ENCODE results near the gene MORN1. TPM values are rescaled to one million over a fixed set of nuclear protein-coding genes. Genes with fewer than 3 reads are reported as not detected.

MORN1 gene
- total RNA-seq, 4 donors from 2014 or later, result 5.7 to 9.7 (median 7.1) TPM

- H3K4me3 ChIP-seq (ENCODE audit: low read depth, poor library complexity, severe bottlenecking), result no peak overlapping the region
- 83 to 86% methylated on average over 22 to 23 of the region's 24 CpGs for WGBS, 2 donors
- intact Hi-C loops (cut with DNase I; ENCODE audit: low total_unique reads), result no loop called here
- no peak for DNase-seq (ENCODE audit: low spot score in 2 of 2)
- no peak for TF ChIP-seq POLR2A (IDR thresholded peaks at IDR 0.05)
- TF ChIP-seq CTCF (IDR thresholded peaks at IDR 0.05), result no peak
Measured at GRCh38 chr1:2274231-2274928, 117.0 kb downstream of the MORN1 start.

- no peak overlapping the region for H3K4me3 ChIP-seq (ENCODE audit: low read depth, poor library complexity, severe bottlenecking)
- DNase-seq (ENCODE audit: low spot score in 2 of 2), result no peak
- no peak for TF ChIP-seq POLR2A (IDR thresholded peaks at IDR 0.05)
- no peak for TF ChIP-seq CTCF (IDR thresholded peaks at IDR 0.05)
- WGBS, 2 donors, result 73 to 79% methylated on average over 24 to 25 of the region's 29 CpGs
- intact Hi-C loops (cut with DNase I; ENCODE audit: low total_unique reads), result no loop called here
Measured at GRCh38 chr1:2273401-2274090, 117.8 kb downstream of the MORN1 start.

- intact Hi-C loops (cut with DNase I; ENCODE audit: low total_unique reads), result no loop called here
- WGBS, 2 donors, result 52 to 67% methylated on average over 28 of the region's 28 CpGs
- no peak for TF ChIP-seq CTCF (IDR thresholded peaks at IDR 0.05)
- TF ChIP-seq POLR2A (IDR thresholded peaks at IDR 0.05), result no peak
- H3K4me3 ChIP-seq (ENCODE audit: low read depth, poor library complexity, severe bottlenecking), result no peak overlapping the region
- DNase-seq (ENCODE audit: low spot score in 2 of 2), result no peak
Measured at GRCh38 chr1:2272686-2273400, 118.5 kb downstream of the MORN1 start.

- WGBS, 2 donors, result 52 to 58% methylated on average over 22 to 23 of the region's 23 CpGs
- intact Hi-C loops (cut with DNase I; ENCODE audit: low total_unique reads), result no loop called here
- H3K4me3 ChIP-seq (ENCODE audit: low read depth, poor library complexity, severe bottlenecking), result no peak overlapping the region
- DNase-seq (ENCODE audit: low spot score in 2 of 2), result no peak
- TF ChIP-seq CTCF (IDR thresholded peaks at IDR 0.05), result no peak
- no peak for TF ChIP-seq POLR2A (IDR thresholded peaks at IDR 0.05)
Measured at GRCh38 chr1:2271841-2272655, 119.3 kb downstream of the MORN1 start.

Other genes with a start within 250 kb of the MORN1 start
- 10 to 100 TPM; 29.8 to 48.0 (median 45.6) TPM for gene FAAP20, start 196.8 kb downstream of the MORN1 start, total RNA-seq
- 10 to 100 TPM; 67.3 to 80.8 (median 75.4) TPM for gene SKI, start 163.2 kb downstream of the MORN1 start, total RNA-seq
- 100 to 1,000 TPM in 1 of 4 donors, 10 to 100 TPM in 3; 67.4 to 114 (median 70.7) TPM for gene RER1, start 287 bp upstream of the MORN1 start, total RNA-seq
- gene PEX10, start 21.0 kb upstream of the MORN1 start, total RNA-seq, result 10 to 100 TPM; 18.3 to 35.9 (median 27.7) TPM
- 100 to 1,000 TPM in 2 of 4 donors, 10 to 100 TPM in 2; 83.2 to 170 (median 115) TPM for gene PLCH2, start 84.7 kb upstream of the MORN1 start, total RNA-seq
- 10 to 100 TPM; 26.8 to 34.7 (median 32.5) TPM for gene PANK4, start 135.0 kb upstream of the MORN1 start, total RNA-seq
- gene HES5, start 138.7 kb upstream of the MORN1 start, total RNA-seq, result 10 to 100 TPM in 2 of 4 donors, 1 to 10 TPM in 2; 8.1 to 32.5 (median 9.6) TPM
- gene TNFRSF14, start 164.8 kb upstream of the MORN1 start, total RNA-seq, result 10 to 100 TPM; 35.2 to 43.6 (median 38.3) TPM
- 10 to 100 TPM in 3 of 4 donors, 1 to 10 TPM in 1; 5.6 to 16.4 (median 12.0) TPM for gene PRXL2B, start 195.2 kb upstream of the MORN1 start, total RNA-seq
- gene MMEL1, start 241.5 kb upstream of the MORN1 start, total RNA-seq, result 1 to 10 TPM in 3 of 4 donors, under 1 TPM in 1; 0.27 to 3.5 (median 1.6) TPM